Germinal center (tissue), 1 donor: Measurements from ENCODE around the gene EMC9.

Source experiments
- DNase-seq: peaks from one replicate; pipeline ENCODE4 v3.0.0; 2012; ENCODE audit warnings: mixed read lengths, low spot score

EMC9 gene, protein sequence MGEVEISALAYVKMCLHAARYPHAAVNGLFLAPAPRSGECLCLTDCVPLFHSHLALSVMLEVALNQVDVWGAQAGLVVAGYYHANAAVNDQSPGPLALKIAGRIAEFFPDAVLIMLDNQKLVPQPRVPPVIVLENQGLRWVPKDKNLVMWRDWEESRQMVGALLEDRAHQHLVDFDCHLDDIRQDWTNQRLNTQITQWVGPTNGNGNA

DNA sequence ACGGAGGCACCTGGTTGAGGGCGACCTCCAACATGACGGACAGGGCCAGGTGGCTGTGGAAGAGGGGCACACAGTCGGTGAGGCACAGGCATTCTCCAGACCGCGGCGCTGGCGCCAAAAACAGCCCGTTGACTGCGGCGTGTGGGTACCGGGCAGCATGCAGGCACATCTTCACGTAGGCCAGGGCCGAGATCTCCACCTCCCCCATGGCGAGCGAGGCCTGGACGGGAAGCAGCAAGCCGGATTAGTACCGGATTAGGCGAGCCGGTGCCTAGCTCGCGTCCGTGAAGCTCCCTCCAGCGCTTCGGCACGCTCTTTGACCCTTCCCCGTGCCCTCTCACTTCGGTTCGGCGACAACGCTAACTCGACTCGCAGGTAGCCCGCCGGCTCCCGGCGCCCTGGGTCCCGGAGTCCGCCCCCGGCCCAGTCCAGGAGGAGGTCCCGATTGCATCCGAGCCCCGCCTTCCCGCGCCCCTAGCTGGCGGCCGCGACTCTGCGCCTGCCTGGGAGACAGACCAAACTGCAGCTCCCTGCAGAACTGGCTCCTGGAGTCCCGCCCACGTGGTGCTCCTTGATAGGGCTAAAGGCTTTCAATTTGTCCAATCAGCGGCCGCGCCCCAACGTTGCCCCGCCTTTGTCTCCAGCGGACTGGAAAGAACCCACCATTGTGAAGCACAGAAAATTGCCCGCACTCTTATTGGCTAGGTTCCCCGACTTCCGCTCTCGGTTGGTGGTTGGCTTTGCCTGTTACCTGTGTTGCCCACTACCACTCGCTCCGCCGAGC is at the start of gene EMC9:
Gene EMC9, minus strand, starts transcription at position 495 of the 784 bp plus-strand sequence. Its CDS starts 287 bp downstream, at position 208.
- DNase-seq: peak; percentile 98

DNA sequence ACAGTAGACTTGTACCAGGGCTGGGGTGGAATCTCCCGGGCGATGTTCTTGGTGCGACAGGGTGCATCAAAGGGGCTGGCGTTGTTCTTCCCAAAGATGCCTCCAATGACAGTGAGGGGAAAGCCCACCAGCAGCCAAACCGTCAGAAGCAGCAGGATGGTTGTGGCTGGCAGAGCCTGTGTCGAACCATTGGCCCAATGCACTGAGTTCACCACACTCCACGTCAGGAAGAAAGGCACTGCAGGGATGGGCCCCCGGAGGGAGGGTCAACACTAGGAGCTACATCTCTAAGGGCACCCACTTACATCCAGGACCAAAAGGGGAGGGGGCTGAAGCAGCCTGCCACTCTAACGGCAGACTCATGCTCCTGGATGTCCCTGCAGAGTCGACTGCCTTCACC is 49.0 kb upstream of the EMC9 start:
- no peak for DNase-seq

DNA sequence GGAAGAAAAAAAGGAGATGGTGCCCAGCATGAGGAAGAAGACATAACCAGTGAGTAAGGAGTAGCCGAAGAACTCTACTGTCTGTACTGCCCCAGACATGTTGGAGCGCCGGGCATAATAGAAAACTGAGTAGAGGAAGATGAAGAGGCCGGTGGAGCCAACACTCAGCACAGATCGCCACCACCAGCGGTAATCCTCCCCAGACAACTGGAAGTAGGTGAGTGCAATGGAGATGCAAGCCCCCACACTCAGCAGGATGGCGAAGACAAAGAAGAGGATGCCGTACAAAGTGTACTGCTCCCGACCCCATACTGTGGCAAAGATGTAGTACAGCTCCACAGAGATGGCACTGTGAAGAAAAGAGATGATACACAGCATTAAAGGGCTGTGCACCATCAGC is 48.1 kb upstream of the EMC9 start:
- no peak for DNase-seq

DNA sequence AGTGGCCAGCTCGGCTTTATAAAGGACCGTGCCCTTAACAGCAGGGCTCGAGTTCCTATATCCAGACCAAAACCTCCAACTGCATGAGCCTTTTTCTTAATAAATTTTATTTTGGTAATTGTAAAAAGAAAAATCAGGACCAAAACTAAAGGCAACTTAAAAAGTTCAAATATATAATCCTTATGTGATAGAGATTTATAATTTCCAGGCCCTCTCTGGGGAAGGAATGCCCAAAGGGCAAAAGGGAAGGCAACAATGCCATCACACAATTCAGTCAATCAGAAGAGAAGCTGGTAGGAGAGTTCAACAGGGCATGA is 47.6 kb upstream of the EMC9 start:
- no peak for DNase-seq

DNA sequence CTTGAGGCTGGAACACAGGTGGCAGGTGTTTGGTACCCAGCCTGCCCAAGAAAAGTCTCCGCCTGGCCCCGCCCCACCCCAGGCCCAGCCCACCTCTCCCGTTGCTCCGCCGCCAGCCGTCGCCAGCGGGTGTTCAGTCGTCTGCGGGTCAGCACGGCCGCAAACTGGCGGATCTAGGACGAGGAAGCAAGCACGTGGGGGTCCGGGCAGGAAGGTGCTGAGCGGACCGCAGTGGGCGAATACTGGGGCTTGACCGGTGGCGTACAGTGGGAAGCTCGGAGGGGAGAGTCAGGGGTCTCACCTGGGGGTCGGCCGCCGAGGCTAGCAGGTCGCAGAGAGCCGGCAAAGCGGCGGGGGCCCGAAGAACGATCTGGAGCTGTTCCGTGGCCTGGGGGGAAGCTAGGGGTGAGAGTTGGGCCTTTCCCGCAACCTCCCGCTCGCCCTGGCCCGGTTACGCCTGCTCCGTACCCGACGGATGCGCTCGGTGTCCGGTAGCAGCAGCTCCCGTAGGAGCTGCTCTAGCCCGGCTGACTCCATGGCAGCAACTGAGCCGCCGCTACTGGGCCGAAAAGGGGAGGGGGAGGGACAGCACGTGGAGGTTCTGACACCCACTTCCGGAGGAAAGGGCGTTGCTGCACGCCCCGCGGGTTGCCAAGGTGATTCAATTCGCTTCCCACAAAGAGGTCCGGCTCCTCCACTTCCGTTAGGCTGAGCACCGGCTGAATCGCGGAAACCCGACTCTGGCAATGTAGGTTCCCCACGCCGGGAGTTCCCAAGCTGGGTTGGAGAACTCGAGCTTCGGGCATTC is 47.1 kb upstream of the EMC9 start, which contains the start of gene IPO4:
Gene IPO4, minus strand, starts transcription at position 566 of the 808 bp plus-strand sequence. Its CDS starts 29 bp downstream, at position 537.
- DNase-seq: peak; percentile 94

DNA sequence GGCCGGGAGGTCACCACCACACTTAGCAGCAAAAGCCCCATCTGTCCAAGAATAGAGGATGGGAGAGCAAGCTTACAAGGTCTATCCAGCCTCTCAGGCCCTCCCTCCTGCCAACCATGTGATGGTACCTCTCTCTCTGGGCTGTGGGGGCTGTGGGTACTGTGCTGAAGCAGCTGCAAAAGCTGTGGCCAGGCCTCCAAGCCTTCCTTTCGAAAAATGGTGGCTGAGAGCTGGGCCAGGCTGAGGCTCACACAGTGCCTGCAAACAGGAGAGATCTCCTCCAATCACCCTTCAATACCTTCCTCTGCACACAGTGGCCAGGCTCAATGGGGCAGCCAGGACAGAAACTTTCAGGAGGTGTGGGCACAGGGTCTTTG is 46.1 kb upstream of the EMC9 start:
- DNase-seq: no peak

DNA sequence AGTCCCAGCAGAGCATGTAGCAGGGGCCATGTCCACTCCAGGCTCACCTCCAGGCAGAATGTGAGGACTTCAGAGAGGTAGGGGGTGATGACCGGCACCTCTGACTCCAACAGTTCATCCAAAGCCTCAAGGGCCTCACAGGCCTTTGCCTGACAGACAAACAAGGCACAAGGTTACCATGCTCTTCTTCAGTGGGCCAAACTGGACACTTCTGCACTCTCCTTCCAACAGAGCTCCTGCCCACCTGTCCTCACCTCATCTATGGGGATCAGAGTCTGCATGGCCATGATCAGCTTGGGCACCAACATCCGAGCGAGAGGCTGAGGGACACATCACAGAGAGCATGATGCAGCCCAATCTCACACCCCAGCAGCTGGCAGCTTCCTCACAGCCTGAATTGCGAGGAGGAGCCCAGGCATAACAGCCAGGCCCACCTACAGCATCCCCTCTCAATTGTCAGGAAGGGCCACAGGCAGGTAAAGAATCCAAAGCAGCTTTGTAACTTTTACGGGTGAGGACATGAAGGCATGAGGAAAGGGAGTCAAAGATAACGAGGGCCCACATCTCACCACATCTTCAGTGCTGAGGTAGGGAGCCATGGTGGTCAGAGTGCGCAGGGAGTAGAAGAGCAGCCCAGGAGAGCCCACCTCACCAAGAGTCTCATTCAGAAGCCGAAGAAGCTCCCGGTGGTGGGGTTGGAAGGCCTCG is 45.6 kb upstream of the EMC9 start:
- no peak for DNase-seq

DNA sequence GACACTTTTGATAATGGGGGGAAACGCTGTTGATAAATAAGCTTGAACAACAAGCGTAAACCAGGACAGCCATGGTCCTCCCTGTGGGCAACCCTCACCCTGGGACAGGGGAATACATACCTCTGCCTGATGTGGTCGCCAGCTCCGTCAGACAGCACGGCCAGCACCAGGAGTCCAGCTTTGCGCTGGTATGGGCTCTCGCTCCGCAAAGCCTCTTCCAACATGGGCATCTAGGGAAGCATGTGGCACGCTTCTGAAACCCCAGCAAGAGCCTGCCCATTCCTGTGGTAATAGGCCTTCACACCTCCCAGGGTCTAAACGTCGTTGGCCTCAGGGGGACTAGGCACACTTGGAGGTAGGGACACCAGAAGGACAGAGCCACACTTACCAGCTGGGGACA is 44.4 kb upstream of the EMC9 start:
- DNase-seq: no peak

DNA sequence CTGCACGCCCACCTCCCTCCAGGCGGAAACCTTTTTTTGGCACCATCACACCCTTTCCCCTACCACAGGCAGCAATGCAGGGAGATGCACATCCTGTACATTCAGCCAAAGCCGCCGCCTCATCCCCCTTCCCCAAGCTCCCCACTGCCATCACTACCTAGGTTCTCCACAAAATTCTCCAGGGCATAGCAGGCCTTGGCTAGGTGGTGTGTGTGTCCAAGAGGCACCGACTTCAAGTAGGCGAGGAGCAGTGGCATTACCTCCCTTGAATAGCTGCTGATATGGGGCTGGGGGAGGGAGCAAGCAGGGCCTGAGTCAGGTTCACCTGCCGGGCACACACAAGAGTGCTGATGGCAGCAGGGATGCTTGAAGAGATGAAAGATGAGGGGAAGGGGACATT is 43.6 kb upstream of the EMC9 start:
- no peak for DNase-seq

DNA sequence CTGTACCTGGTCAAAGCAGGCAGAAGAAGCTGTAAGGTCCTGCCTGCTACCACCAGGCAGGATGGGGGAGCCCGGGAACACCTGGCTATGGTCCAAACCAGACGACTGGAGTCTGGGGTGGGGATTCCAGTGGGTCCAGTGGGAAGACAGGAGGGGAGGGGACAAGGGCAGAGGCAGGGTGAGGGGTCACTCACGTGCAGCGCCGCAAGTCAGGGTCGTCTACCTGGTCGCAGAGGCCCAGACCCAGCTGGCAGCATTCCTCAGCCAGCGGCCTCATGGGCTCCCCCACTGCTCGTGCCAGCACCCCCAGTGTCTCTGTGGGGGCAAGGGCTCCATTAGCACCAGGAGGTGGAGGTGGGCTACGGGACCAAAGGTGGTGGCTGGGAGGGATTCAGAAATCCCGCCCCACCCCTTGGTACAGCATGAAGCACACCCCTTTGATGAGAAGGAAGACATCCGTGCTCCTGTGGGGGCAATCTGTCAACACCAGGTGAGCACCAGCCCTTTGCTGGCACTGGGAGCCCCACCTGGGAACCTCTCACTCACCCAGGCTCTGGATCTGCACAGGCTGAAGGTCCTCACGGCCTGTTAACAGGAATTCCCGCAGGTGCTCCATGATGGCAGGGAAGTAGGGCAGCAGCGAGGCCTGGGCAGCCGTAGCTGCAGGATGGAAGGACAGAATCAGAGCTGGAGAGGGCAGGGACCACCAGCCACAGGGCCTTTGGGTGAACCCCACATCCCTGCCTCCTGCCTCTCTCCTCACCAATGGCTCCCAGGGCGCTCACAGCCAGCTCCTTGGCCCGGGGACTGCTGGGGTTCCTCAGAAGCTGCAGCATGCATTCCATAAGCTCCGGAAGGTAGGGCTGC is 42.9 kb upstream of the EMC9 start:
- no peak for DNase-seq

DNA sequence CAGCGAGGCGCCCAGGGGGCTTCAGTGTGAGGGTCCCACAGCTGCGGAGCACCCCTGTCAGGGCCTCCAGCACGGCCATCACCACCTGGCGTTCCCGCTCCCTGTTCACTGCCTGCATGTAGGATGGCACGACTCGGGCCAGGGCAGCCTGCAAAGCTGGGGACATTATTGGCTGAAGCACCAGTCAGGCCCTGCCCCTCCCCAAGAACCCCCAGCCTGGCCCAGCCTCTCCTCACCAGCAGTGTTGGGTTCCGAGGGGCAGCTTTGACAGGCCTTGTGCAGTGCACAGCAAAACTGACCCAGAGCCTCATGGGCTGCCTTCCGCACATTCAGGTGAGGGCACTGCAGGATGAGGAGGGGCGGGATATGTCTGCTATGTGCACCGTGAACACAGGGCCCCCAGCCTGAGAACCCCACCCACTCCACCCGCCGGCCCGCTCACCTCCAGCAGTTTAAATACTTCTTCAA is 41.7 kb upstream of the EMC9 start:
- DNase-seq: no peak

DNA sequence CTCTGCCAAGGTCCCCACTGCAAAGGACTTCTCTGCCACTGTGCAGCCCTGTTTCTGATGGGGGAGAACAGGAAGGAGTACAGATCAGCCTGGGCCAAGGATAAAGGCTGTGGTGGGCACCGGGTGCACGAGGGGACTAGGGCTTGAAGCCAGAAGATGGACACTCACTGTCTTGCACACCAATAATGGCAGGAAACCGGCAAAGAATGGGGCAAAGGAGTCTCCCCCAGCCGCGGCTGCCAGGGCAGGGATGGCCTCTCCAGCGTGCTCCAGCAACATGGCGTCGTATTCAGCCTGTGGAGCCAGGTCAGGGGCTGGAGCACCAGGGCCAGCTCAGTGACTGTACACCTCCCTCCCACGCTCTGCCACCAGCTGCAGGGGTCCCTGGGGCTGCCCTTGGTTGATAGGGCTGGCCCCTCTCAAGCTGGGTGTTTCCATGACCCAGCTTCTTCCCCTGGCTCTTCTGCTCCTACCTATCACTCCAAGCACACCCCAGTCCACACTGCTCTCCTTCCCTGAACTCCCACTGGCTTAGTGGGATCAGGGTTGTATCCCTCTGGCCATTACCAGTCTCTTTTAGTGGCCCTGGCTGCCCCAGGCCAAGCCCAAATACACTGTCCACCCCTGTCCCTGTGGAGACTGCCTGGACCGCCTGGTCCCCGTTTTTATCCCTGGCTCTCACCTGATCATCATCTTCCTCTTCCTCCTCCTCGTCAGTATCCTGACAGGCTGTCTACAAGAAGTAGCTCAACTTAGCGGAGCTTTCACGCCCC is 40.9 kb upstream of the EMC9 start:
- no peak for DNase-seq

DNA sequence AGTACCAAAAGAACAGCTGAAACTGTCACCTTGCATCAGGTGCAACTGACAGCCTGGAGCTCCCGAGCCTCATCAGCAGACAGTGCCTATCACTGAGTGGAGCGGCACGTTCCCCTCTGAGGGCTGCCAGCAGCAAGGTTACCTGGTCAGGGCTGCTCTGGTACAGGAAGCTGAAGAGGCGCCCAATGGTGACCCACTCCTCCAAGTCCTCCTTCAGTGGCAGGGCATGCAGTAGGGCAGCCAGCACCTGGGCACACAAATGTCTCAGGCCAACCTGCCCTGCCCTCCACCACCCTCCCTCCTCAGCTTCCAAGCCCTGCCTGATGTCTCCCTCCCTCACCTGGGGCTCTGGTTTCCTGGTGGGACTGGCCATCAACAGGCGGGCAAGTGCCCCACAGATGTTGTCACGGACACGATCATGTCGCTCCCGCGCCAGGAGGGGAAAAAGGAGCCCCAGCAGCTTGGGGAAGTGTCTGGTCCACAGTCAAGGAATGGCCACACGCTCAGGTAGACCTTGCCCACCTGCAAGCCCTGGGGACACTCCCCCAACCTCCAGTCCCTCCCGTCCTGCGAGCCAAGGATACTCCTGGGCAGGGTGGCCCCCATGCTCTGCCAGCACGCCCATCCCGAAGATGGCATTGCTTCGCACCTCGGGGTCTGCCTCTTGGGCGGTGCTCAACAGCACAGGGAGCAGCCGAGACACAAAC is 40.1 kb upstream of the EMC9 start:
- DNase-seq: no peak

DNA sequence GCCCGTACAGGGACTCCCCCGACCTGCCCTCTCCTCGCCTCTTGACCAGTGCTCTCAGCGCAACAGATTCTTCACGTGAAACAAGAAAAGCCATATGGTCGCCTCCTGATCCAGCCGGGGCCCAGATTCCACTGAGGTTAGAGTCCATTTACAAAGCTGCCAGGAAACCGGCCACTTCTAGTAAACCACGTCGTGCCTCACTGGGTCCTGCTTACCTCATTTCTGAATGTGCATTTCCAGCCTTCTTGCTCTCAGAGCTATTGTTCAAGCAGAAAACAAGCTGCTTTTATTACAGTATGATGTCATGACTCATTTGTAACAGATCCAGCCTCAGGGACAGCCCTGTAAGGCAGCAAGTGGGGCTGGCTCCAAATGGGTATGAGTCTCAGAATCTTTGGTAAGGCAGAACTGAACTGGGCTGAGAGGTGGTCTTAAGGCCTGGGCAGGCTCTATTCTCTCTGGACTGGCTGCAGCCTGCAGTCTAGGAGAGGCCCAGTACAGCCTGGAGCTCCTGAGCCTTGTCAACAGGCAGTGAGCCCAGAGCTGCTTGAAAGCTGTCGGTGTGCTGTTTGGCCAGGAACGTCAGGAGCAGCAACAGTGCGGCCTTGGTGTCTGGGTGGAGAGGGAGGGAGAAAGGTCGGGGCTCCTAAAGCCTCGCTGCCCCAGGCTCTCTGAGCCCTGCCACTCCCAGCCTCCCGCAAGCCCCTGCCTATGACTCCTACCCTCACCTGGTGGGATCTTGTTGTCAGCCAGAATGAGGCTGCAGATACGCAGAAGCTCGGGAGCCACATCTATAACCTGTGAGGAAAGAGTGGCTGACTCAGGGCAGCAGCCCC is 38.8 kb upstream of the EMC9 start:
- DNase-seq: no peak

DNA sequence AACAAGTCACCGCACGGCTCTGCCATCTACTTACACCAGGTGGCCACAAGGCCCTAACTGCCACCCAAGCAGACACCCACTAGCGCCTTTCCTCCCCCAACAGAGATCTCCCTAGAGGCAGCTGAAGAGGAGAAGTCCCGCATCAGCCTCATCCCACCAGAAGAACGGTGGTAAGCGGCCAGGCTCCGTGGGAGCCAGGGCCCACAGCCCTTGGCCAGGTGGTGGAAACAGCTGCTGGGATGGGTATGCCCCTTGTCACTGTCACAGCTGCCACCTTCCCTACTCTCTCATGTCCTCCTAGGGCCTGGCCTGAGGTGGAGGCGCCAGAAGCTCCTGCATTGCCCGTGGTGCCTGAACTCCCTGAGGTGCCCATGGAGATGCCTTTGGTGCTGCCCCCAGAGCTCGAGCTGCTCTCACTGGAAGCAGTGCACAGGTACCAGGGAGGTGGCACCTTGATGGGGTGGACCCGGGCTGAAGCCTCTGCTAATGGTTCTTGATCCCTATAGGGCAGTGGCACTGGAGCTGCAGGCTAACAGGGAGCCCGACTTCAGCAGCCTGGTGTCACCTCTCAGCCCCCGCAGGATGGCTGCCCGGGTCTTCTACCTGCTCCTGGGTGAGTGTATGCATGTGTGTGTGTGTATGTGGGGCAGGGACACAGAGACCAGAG is 38.0 kb upstream of the EMC9 start:
- no peak for DNase-seq

DNA sequence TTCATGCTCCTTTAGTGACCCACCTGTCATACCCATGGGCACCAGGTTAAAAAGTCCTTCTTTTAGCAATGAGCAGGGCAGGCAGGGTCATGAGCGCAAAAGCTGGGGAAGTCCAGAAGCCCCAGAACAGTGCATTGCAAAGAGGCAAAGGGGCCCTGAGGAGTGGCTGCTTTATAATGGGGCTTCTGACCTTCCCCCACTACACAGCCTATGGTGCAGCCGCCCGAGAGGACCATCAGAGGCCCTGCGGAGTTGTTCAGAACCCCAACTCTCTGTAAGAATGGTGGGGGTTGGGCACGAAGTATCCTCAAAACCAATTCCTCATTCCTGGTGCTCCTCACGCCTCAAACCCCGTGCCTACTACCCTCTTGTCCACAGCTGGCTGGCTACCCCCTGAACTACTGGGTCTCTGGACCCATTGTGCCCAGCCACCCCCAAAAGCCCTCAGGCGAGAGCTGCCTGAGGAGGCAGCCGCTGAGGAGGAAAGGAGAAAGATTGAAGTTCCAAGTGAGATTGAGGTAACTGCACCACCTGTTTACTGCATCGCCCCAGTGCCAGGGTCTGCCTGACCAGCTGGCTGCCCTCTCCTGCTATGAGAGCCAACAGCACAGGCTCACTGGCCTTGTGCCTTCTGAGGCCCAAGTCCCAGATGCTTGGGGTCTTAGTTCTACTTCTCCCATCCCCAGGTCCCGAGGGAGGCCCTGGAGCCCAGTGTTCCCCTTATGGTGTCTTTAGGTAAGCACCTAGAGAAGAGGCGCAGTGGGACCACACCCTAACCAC is 37.2 kb upstream of the EMC9 start:
- DNase-seq: no peak

DNA sequence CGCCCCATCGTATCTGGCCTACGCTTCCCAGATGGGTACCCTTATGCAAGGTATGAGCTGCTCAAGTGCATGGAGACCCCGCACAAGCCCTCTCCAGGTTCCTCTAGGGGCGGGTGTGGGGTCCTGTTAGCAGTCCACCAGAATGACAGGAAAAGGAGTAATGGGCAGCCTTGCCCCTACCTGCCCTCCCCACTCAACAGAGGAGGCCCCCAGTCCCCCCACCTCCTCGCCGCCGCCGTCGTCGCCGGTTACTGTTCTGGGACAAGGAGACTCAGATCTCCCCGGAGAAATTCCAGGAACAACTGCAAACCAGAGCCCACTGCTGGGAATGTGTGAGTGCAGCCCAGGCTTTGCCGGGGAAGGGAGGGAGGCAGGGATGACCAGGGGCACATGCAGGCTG is 36.5 kb upstream of the EMC9 start:
- no peak for DNase-seq
